Tibial artery (tissue), 4 donors: ENCODE data around the gene LIN7A.

Source experiments
- DNase-seq, 2 donors: peaks; one replicate each; pipeline ENCODE4 v3.0.0-alpha.2; 2019
- H3K27ac ChIP-seq, 2 donors: fragments of 200-600 bp; sonication (generic) in 1 of 2; 1 replicate in 1 of 2; 2 replicates in 1 of 2; pipeline ENCODE4 v1.5.1; 2018 to 2019; ENCODE audit warnings: mild to moderate bottlenecking in 1 of 2
- H3K27me3 ChIP-seq, 2 donors: fragments of 200-600 bp; sonication (generic) in 1 of 2; one replicate each; pipeline versions ENCODE4 v1.5.1 to v1.6.0; 2016 to 2019
- H3K36me3 ChIP-seq, 3 donors: fragments of 200-600 bp; sonication (generic) in 2 of 3; one replicate each; pipeline ENCODE4 v1.5.1; 2016 to 2019; ENCODE audit warnings: mild to moderate bottlenecking in 2 of 3
- H3K4me1 ChIP-seq, 4 donors: fragments of 200-600 bp; sonication (generic) in 2 of 4; 1 replicate in 3 of 4; 2 replicates in 1 of 4; pipeline ENCODE4 v1.5.1; 2016 to 2019
- H3K4me3 ChIP-seq, 2 donors: fragments of 200-600 bp; sonication (generic) in 1 of 2; 1 replicate in 1 of 2; 2 replicates in 1 of 2; pipeline ENCODE4 v1.5.1; 2018 to 2019; ENCODE audit warnings: mild to moderate bottlenecking in 2 of 2
- H3K9me3 ChIP-seq, 3 donors: fragments of 200-600 bp; sonication (generic) in 1 of 3; one replicate each; pipeline ENCODE4 v1.5.1; 2016 to 2019
- intact Hi-C: fragments of 100-400 bp; cut with DNase I; formaldehyde crosslinking; loops from one replicate; pipeline ENCODE4 v1.15.0; 2023; ENCODE audit warnings: low total_unique reads
- TF ChIP-seq, protein P1 (sequence below), 2 experiments: fragments of 200-600 bp in 1 of 2; fragments of 450-650 bp in 1 of 2; IDR thresholded peaks; one replicate each; pipeline ENCODE4 v1.5.1; 2017 to 2019; ENCODE audit warnings: antibody characterized with exemption in 2 of 2, mild to moderate bottlenecking in 1 of 2, moderate library complexity in 1 of 2

LIN7A gene

GRCh38 chr12:80867941-80868340 is 69.8 kb downstream of the LIN7A start:
- no peak overlapping the region for H3K4me3 ChIP-seq
- DNase-seq = no peak
- TF ChIP-seq, protein P1, sequence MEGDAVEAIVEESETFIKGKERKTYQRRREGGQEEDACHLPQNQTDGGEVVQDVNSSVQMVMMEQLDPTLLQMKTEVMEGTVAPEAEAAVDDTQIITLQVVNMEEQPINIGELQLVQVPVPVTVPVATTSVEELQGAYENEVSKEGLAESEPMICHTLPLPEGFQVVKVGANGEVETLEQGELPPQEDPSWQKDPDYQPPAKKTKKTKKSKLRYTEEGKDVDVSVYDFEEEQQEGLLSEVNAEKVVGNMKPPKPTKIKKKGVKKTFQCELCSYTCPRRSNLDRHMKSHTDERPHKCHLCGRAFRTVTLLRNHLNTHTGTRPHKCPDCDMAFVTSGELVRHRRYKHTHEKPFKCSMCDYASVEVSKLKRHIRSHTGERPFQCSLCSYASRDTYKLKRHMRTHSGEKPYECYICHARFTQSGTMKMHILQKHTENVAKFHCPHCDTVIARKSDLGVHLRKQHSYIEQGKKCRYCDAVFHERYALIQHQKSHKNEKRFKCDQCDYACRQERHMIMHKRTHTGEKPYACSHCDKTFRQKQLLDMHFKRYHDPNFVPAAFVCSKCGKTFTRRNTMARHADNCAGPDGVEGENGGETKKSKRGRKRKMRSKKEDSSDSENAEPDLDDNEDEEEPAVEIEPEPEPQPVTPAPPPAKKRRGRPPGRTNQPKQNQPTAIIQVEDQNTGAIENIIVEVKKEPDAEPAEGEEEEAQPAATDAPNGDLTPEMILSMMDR (IDR thresholded peaks at IDR 0.05) = no peak
- no peak overlapping the region for H3K27ac ChIP-seq
- intact Hi-C loops = no loop called here
- H3K4me1 ChIP-seq = no peaks in the 10 kb centered on the region
- H3K36me3 ChIP-seq = no peaks in the 10 kb centered on the region
- H3K9me3 ChIP-seq = no peaks in the 10 kb centered on the region
- no peaks in the 10 kb centered on the region for H3K27me3 ChIP-seq

GRCh38 chr12:80864046-80864735 is 73.5 kb downstream of the LIN7A start:
- Histone ChIP-seq H3K36me3 (no peaks in the 10 kb centered on the region), H3K4me3 (no peak overlapping the region), H3K27ac (no peak overlapping the region), H3K27me3 (no peaks in the 10 kb centered on the region), H3K9me3 (no peaks in the 10 kb centered on the region), H3K4me1 (no peaks in the 10 kb centered on the region)
- TF ChIP-seq, protein P1 (IDR thresholded peaks at IDR 0.05) = no peak
- intact Hi-C loops = no loop called here
- no peak for DNase-seq

- H3K27ac ChIP-seq = no peak overlapping the region
- H3K4me3 ChIP-seq = no peak overlapping the region
- no peaks in the 10 kb centered on the region for H3K36me3 ChIP-seq
- no peaks in the 10 kb centered on the region for H3K9me3 ChIP-seq
- TF ChIP-seq, protein P1 (IDR thresholded peaks at IDR 0.05) = no peak
- intact Hi-C loops = no loop called here
- no peaks in the 10 kb centered on the region for H3K4me1 ChIP-seq
- DNase-seq = no peak
- H3K27me3 ChIP-seq = no peaks in the 10 kb centered on the region
These were observed 75.2 kb downstream of the LIN7A start for GRCh38 chr12:80862531-80862930.

DNA sequence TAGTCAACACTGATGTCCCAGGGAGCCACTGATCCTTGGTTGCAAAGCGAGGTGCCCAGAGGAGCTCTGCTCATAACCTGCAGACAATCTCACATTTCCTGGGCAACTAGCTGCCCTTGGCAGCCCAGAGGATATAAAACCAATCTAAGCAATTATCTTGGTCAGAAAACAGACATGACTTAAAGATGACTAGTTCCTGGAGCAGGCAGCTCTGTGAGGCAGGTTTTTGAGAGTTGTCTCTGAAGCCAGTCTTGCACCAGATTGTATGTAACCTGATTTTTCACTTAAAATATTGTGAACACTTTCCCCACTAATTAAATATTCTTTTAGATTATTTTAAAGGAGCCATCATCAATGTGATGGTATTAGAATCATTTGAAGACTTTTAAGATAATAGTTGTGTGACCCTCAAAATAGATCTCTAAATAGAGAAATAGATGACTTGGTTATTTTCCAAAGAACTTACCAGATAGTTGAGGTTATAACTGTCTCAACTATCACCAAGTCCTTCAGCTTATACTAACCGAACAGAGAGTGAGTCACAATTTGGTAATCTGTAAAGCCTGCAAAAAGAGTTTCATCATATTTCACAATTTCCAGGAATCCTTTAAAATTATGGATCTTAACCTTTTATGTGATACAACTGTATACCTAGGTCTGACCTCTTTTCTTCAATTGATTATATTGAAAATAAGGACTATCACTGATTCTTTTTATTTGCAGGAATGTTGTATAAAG is 75.9 kb downstream of the LIN7A start:
- H3K27me3 ChIP-seq = no peaks in the 10 kb centered on the region
- intact Hi-C loops = no loop called here
- TF ChIP-seq, protein P1 (IDR thresholded peaks at IDR 0.05) = no peak
- no peak for DNase-seq
- H3K9me3 ChIP-seq = no peaks in the 10 kb centered on the region
- no peak overlapping the region for H3K4me3 ChIP-seq
- H3K4me1 ChIP-seq = no peaks in the 10 kb centered on the region
- H3K27ac ChIP-seq = no peak overlapping the region
- H3K36me3 ChIP-seq = no peaks in the 10 kb centered on the region

- intact Hi-C loops = no loop called here
- H3K4me3 ChIP-seq = no peak overlapping the region
- H3K27ac ChIP-seq = no peak overlapping the region
- DNase-seq = no peak
- no peaks in the 10 kb centered on the region for H3K4me1 ChIP-seq
- H3K27me3 ChIP-seq = no peaks in the 10 kb centered on the region
- H3K36me3 ChIP-seq = no peaks in the 10 kb centered on the region
- H3K9me3 ChIP-seq = no peaks in the 10 kb centered on the region
- TF ChIP-seq, protein P1 (IDR thresholded peaks at IDR 0.05) = no peak
These were observed 76.8 kb downstream of the LIN7A start for GRCh38 chr12:80860928-80861327.
